RWPE1 (cell line): ENCODE measurements around the gene KIRREL3.

Experiments
- CTCF ChIA-PET: fragments of 350-600 bp; sonication (Branson Sonifier 250); formaldehyde crosslinking; extraction: SDS; loops from one replicate; lab custom pipeline; 2021; lab: Yijun Ruan, JAX
- POLR2A ChIA-PET: fragments of 400-600 bp; formaldehyde crosslinking; extraction: SDS; loops from one replicate; lab custom pipeline; 2020; ENCODE audit warnings: antibody characterized with exemption; ENCODE audit not compliant: low non-redundant PET; lab: Yijun Ruan, JAX
- DNase-seq: peaks from one replicate; pipeline ENCODE4 v3.0.0; 2012; ENCODE audit warnings: low spot score
- H3K27ac ChIP-seq: fragments of 450-650 bp; 2 replicates; pipeline ENCODE4 v1.5.1; 2017
- TF ChIP-seq, protein P1 (sequence below): fragments of 450-650 bp; conservative IDR thresholded peaks from 2 replicates; pipeline ENCODE4 v1.5.1; 2017; ENCODE audit warnings: low read depth, mild to moderate bottlenecking

Gene KIRREL3

DNA sequence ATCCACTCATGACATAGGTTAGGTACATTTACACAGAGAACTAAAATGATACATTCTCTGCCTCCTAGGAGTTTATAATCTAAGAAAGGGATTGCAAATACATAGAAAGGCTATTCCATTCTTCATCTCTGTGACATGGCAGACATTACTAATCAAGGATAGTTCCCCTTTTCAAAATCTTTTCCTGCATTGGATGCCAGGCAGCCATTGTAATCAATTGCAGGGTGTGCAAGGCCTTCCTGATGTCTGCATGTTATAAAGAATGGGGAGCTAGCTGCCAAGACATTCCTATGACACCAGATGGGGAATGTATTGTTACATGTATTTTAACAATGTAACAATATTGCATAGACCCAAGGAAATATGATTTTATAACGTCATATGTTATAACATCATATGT lies 82.0 kb downstream of the KIRREL3 start:
- H3K27ac ChIP-seq: no peak overlapping the region
- TF ChIP-seq, protein P1, sequence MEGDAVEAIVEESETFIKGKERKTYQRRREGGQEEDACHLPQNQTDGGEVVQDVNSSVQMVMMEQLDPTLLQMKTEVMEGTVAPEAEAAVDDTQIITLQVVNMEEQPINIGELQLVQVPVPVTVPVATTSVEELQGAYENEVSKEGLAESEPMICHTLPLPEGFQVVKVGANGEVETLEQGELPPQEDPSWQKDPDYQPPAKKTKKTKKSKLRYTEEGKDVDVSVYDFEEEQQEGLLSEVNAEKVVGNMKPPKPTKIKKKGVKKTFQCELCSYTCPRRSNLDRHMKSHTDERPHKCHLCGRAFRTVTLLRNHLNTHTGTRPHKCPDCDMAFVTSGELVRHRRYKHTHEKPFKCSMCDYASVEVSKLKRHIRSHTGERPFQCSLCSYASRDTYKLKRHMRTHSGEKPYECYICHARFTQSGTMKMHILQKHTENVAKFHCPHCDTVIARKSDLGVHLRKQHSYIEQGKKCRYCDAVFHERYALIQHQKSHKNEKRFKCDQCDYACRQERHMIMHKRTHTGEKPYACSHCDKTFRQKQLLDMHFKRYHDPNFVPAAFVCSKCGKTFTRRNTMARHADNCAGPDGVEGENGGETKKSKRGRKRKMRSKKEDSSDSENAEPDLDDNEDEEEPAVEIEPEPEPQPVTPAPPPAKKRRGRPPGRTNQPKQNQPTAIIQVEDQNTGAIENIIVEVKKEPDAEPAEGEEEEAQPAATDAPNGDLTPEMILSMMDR: no peak
- DNase-seq: no peak
- ChIA-PET POLR2A (no interaction called here), CTCF (no interaction called here)

DNA sequence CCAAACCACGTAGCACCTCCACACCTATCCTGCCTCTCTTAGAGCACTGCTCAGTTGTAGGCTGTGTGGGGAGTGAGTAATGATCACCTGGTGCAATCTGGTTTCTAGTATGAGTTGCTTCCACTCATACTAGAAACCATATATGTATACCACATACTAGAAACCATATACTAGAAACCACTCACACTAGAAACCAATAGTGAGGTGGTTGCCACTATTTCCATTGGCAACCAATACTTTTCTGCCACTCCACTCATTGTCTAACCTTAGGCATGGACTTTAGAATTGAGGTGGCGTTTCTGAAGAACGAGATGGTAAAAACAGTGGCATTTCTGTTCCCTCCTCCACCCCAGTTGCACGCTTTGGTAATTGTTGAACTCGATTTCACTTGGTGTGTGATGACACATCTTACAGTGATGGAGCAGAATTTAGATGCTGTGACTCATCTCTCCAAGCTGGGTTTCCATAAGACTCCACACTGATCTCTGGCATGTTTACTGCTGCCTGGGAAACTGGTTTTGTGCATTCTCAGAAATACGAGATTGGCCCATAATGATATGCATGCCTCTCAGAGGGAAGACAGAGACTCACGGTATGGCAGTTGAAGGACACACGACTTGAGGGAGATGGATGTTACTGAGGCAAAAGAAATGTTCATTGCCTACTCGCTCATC lies 82.9 kb downstream of the KIRREL3 start:
- no peak overlapping the region for H3K27ac ChIP-seq

GRCh38 chr11:126915430-126915829 lies 85.1 kb downstream of the KIRREL3 start:
- DNase-seq: no peak
- POLR2A ChIA-PET: no interaction called here
- TF ChIP-seq, protein P1: no peak
- H3K27ac ChIP-seq: no peak overlapping the region
- CTCF ChIA-PET: no interaction called here

More for the DNA sequence above, 82.9 kb downstream of the KIRREL3 start:
- DNase-seq: peak; percentile 43
- ChIA-PET POLR2A (no interaction called here), CTCF (no interaction called here)
- TF ChIP-seq, protein P1: no peak

- TF ChIP-seq, protein P1: no peak
- ChIA-PET POLR2A (no interaction called here), CTCF (no interaction called here)
- H3K27ac ChIP-seq: no peak overlapping the region
- no peak for DNase-seq
Observed at GRCh38 chr11:126914941-126915340, 85.6 kb downstream of the KIRREL3 start.

- no peak overlapping the region for H3K27ac ChIP-seq
- no peak for DNase-seq
- TF ChIP-seq, protein P1: no peak
- ChIA-PET POLR2A (no interaction called here), CTCF (no interaction called here)
Observed at GRCh38 chr11:126914166-126914565, 86.4 kb downstream of the KIRREL3 start.

DNA sequence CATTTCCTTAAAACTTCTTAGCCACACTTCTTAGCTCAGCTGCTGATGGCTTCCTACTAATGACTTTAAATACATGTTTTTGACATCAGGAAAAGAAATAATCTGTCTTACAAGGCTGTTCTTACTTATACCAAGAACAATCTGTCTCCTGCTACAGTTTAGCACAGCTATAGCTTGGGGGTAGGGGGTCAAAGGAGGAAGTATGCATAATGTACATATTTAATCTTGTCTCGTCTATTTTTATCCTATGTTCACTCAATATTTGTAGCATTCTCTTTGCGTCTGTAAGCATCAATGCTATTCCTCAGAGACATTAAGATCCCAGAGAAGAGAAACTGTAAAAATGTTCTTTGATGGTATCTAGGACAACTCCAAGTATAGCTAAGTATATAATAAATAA lies 96.0 kb downstream of the KIRREL3 start:
- H3K27ac ChIP-seq: no peak overlapping the region
- no peak for DNase-seq
- ChIA-PET CTCF (interaction anchor here (0.6 kb wide), 1 partner anchor 610 kb away, joined by 7 read pairs; no protein-coding TSS in a partner anchor), POLR2A (no interaction called here)
- TF ChIP-seq, protein P1: no peak
